NCI-H1417 treated with DMSO at 0.1 percent for 48 hours (cell line): ENCODE results near the gene FOXK1.

ENCODE experiments used
- DNase-seq: peaks from one replicate; lab custom pipeline; 2025; lab: John Stamatoyannopoulos, UW

Gene FOXK1

GRCh38 chr7:4745265-4745919 is 63.3 kb downstream of the FOXK1 start:
- DNase-seq = no peak

DNA sequence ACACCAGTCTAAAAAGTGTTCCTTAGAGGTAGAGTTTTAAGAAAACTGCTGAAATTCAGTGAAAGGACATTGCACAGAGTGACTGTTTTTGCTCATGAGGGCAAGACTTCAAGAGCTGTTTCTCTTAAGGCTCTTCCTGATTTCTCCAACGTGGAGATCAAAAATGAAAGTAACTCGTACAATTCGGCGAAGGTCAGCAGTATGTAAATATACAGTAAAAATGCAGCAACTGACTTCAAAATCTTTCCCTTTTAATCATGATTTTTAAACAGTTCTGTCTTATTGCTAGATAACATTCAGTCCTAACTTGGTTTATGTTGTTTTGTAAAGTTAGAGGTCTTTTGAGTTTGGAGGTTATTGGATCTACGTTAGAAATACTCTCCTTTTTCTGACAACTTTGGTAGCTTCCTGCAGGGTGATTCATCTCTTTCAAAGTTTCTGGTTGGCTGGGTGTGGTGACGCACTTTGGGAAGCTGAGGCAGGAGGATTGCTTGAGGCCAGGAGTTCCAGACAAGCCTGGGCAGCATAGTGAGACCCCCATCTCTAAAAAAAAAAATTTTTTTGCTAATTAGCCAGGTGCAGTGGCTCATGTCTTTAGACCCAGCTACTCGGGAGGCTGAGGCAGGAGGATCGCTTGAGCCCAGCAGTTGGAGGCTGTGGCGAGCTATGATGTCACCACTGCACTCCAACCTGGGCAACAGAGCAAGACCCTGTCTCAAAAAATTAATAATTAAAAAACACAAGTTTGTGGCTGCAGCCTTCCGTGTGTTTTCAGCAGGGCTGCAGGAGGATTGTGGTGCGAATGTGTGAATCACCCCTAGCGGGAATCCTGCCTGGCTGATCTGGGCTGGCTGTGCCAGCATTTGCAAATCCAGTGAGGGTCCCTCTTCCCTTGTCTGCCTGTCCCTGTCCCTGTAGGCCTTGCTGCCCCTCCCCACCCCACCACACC is 64.2 kb downstream of the FOXK1 start:
- no peak for DNase-seq

- no peak for DNase-seq
Observed at GRCh38 chr7:4747013-4747412, 64.9 kb downstream of the FOXK1 start.

- no peak for DNase-seq
Observed at GRCh38 chr7:4747746-4748145, 65.7 kb downstream of the FOXK1 start.

- no peak for DNase-seq
Observed at GRCh38 chr7:4748231-4748681, 66.2 kb downstream of the FOXK1 start.

DNA sequence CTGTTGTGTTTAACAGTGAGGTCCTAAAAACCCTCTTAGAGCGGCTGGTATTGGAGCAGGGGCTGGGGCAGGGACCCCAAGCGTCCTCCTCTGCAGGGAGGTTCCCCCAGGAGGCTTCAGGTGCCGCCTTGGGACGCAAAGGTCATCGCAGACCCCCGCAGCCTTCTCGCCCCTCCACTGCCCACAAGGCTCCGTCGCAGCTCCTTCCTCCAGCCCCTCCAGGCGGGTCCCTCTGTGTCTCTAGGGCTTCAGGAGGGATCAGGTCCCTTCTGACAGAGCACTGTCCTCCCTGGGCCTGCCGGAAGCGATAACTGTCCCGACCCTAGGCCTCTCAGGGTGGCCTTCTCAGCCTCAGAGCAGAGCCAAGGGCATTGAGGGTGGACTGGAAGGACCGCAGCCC is 67.3 kb downstream of the FOXK1 start:
- no peak for DNase-seq

DNA sequence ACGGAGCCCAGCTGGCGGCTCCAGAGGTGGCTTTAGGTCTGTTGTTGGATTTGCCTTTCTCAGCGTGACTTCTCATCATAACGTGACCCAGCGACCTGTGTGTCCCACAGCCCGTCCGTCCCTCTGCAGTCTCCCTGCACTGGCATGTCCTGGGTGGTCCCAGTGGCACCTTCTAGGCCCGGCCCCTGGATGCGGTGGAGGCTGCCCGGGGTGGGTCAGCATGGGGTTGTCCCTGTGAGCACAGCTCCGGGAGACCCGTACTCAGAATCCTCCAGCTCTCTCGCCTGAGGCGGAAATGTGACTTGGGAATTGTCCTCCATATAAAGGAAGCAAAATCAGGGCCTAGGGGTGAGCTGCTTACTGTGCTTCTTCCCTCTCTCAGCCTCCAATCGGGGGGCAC is 67.7 kb downstream of the FOXK1 start:
- no peak for DNase-seq

GRCh38 chr7:4751398-4751947 is 69.4 kb downstream of the FOXK1 start:
- no peak for DNase-seq

- DNase-seq = no peak
Observed at GRCh38 chr7:4753598-4754432, 71.7 kb downstream of the FOXK1 start.

DNA sequence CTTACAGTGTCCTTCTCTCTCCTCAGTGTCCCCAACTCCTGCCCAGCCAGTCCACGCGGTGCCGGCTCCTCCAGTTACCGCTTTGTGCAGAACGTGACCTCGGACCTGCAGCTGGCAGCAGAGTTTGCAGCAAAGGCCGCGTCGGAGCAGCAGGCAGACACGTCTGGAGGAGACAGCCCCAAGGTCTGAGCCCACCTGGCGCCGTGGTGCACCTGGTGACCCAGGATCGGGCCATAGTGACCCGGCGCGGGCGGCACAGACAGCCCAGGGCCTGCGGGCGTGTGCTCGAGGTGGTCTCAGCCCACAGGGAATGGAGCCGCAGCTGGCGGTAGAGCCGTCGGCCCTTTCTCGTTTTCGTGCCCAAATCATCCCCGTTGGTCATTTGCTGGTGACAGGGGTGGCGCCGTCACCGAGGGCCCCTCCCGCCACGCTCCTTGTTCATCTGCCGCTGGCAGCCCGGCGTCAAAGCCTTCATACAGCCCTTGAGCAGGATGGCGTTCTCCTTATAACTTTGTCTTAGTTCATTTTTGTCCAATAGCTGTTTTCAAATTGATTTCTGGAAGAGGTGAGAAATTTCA is 72.4 kb downstream of the FOXK1 start:
- no peak for DNase-seq

GRCh38 chr7:4755045-4755444 is 73.0 kb downstream of the FOXK1 start:
- DNase-seq = no peak

DNA sequence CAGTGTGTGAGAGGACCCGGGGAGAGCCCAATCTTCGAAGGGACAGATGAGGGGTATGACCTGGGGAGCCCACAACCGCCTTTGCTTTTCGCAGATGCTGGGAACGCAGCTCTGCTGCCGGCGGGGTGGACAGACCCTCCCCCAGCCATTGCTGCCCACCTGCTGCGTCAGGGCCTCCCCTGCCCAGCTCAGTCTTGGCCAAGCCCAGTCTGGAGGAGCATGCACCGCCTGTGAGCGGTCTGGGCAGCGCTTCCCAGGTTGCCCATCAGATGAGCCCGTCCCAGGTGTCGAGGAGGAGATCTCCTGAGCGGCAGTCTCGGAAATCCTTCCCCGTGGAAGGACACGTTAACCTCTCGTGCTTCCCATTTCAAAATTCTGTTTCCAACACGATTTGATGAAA is 76.0 kb downstream of the FOXK1 start:
- no peak for DNase-seq

GRCh38 chr7:4758791-4759190 is 76.7 kb downstream of the FOXK1 start:
- DNase-seq = no peak

DNA sequence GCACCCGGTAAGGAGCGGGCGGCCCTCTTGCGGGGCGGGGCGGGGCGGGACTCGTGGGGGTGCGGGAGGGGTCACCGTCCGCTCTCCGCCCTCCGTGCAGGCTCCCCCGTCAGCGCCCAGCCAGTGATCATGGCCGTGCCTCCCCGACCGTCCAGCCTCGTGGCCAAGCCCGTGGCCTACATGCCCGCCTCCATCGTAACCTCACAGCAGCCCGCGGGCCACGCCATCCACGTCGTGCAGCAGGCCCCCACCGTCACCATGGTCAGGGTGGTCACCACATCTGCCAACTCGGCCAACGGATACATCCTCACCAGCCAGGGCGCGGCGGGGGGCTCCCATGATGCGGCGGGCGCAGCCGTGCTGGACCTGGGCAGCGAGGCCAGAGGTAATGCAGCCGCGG is 77.1 kb downstream of the FOXK1 start:
- DNase-seq = no peak

DNA sequence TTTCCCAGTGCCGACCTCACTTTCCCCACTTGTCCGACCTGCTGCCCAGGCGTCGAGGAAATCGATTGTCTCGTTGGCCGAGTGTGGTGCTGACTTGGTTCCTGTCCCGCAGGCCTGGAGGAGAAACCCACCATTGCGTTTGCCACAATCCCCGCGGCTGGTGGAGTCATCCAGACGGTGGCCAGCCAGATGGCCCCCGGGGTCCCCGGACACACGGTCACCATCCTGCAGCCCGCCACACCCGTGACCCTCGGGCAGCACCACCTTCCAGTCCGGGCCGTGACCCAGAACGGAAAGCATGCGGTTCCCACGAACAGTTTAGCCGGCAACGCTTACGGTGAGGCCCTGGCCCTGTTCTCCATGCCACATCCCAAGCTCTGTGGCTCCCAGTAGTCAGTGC is 78.9 kb downstream of the FOXK1 start:
- DNase-seq = no peak

DNA sequence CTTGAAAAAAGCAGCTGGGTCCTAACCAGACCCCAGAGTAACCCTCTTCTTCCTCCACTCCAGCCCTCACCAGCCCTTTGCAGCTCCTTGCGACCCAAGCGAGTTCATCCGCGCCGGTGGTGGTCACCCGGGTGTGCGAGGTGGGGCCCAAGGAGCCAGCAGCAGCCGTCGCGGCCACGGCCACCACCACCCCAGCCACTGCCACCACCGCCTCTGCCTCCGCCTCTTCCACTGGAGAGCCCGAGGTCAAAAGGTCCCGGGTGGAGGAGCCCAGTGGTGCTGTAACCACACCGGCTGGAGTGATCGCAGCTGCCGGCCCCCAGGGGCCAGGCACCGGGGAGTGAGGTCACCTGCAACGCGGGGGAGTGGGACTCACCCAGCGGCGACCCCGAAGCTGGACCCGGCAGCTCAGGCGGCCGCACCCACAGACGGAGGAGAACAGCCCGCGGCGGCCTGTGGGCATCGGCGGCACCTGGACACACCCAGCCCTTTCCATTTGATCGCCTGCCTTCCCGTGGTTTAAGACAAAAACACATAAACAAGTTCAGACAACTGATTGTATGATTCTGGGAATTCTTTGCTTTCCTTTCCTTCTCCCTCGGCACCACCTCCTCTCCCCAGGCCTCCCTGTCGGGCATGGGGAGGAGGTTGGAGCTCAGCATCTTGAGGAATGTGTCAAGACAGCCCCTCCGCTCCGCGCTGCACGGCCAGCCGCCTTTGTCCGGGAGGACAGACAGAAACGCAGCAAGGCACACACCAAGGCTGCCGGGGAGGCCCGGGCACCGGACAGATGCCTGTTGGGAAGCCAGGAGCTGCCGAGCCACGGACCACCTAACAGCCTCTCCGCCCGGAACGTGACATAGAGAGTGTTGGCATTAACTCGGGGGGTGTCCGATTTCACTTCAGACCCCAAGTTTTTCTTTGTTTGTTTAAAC is 80.3 kb downstream of the FOXK1 start:
- DNase-seq = no peak

- no peak for DNase-seq
Observed at GRCh38 chr7:4763091-4763793, 81.1 kb downstream of the FOXK1 start.

DNA sequence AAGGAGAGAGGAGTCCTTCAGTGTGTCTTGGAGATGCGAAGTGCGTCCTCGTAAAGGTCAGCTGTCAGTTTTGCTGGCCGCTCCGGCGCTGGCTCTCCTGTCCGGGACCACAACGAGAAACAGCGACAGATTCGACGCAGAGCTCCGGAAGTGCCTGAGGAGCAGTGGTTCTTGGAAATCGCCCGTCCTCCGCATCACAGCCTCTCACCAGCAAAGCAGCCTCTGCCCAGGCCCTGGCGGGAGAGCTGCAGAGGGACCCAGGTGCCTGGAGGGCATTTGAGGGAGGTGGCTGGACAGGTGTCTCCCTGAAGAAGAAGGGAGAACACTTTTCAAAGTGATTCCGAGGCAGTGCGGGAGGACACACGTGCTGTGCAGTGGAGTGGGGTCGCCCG is 81.7 kb downstream of the FOXK1 start:
- DNase-seq = no peak

- DNase-seq = no peak
Observed at GRCh38 chr7:4764402-4765007, 82.4 kb downstream of the FOXK1 start.
